PC-9 (cell line): Measurements from ENCODE around the gene ADGRV1. TPM values are rescaled to one million over a fixed set of nuclear protein-coding genes. Genes with fewer than 3 reads are reported as not detected.

ENCODE experiments used
- BruUV-seq: library from RNA; stranded (reverse); fragments of 400-500 nt; replicated peaks from 2 replicates; lab custom pipeline; 2021; lab: Mats Ljungman, UMichigan
- CTCF ChIA-PET: fragments of 300-600 bp; sonication (Branson Sonifier 250); formaldehyde crosslinking; loops from one replicate; lab custom pipeline; 2022; ENCODE audit warnings: antibody characterized with exemption; lab: Charles Lee
- POLR2A ChIA-PET: fragments of 300-600 bp; sonication (Branson Sonifier 250); formaldehyde crosslinking; loops from one replicate; lab custom pipeline; 2022; ENCODE audit warnings: antibody characterized with exemption; ENCODE audit not compliant: unreplicated experiment; lab: Charles Lee
- DNase-seq, 2 experiments: peaks; one replicate each; pipeline versions ENCODE4 v3.0.0 to v3.0.0-alpha.2; 2015 to 2022; ENCODE audit warnings: mixed read lengths in 1 of 2
- H2AFZ ChIP-seq: fragments of 200-600 bp; sonication (generic); 2 replicates; pipeline ENCODE4 v1.8.1; 2017; ENCODE audit warnings: antibody characterized with exemption
- H3F3A ChIP-seq: fragments of 200-600 bp; sonication (generic); 2 replicates; pipeline ENCODE4 v1.8.1; 2017; ENCODE audit warnings: antibody characterized with exemption, mild to moderate bottlenecking, low read depth; ENCODE audit not compliant: insufficient read depth
- H3K27ac ChIP-seq: fragments of 200-600 bp; sonication (generic); 2 replicates; pipeline ENCODE4 v1.6.1; 2016; ENCODE audit warnings: mixed run types
- H3K27me3 ChIP-seq: fragments of 200-600 bp; sonication (generic); 2 replicates; pipeline ENCODE4 v1.6.1; 2016; ENCODE audit warnings: low read depth, mixed run types; ENCODE audit not compliant: insufficient read depth
- H3K36me3 ChIP-seq: fragments of 200-600 bp; sonication (generic); 2 replicates; pipeline ENCODE4 v1.6.1; 2016; ENCODE audit warnings: low read depth, mixed run types
- H3K4me1 ChIP-seq: fragments of 200-600 bp; sonication (generic); replicated peaks from 2 replicates; pipeline ENCODE4 v1.6.1; 2016; ENCODE audit warnings: mixed run types; ENCODE audit not compliant: insufficient read depth
- H3K4me2 ChIP-seq: fragments of 200-600 bp; sonication (generic); 2 replicates; pipeline ENCODE4 v1.6.1; 2017; ENCODE audit warnings: mixed run types
- H3K4me3 ChIP-seq: fragments of 200-600 bp; sonication (generic); 2 replicates; pipeline ENCODE4 v1.6.1; 2016; ENCODE audit warnings: mixed run types
- H3K79me2 ChIP-seq: fragments of 200-600 bp; sonication (generic); 2 replicates; pipeline ENCODE4 v1.6.1; 2017; ENCODE audit warnings: low read depth, mixed run types
- H3K9me2 ChIP-seq: fragments of 200-600 bp; sonication (generic); 2 replicates; pipeline ENCODE4 v1.8.1; 2017; ENCODE audit warnings: mild to moderate bottlenecking; ENCODE audit not compliant: insufficient read depth
- H3K9me3 ChIP-seq: fragments of 200-600 bp; sonication (generic); 2 replicates; pipeline ENCODE4 v1.8.1; 2016; ENCODE audit warnings: low read depth; ENCODE audit not compliant: insufficient read depth
- H4K20me1 ChIP-seq: fragments of 200-600 bp; sonication (generic); 2 replicates; pipeline ENCODE4 v1.8.1; 2017; ENCODE audit not compliant: insufficient read depth
- CTCF ChIP-seq: fragments of 200-600 bp; sonication (generic); conservative IDR thresholded peaks from 2 replicates; pipeline ENCODE4 v1.6.1; 2017; ENCODE audit warnings: mixed run types, antibody characterized with exemption, mild to moderate bottlenecking, moderate library complexity
- EZH2 ChIP-seq: fragments of 200-600 bp; sonication (generic); IDR thresholded peaks from 2 replicates; pipeline ENCODE4 v1.8.0; 2017; ENCODE audit warnings: antibody characterized with exemption, low read depth
- intact Hi-C: fragments of 100-400 bp; cut with micrococcal nuclease; formaldehyde crosslinking; loops from one replicate; pipeline ENCODE4 v1.10.0; 2022; ENCODE audit not compliant: unreplicated experiment
- total RNA-seq: library from RNA; stranded (reverse); gene quantifications from 2 replicates; pipeline ENCODE4 v1.2.3, GENCODE V29; 2021

The ADGRV1 gene
- total RNA-seq, 1 experiment from 2014 or later, result 1.0 TPM

- Histone ChIP-seq H3K4me1 (no peaks in the 10 kb centered on the region), H4K20me1 (no peaks in the 10 kb centered on the region), H3K4me2 (no peak overlapping the region), H3K9me2 (no peaks in the 10 kb centered on the region), H3K9me3 (no peaks in the 10 kb centered on the region), H3K79me2 (no peaks in the 10 kb centered on the region), H2AFZ (no peak overlapping the region), H3K27me3 (no peaks in the 10 kb centered on the region), H3F3A (no peaks in the 10 kb centered on the region), H3K4me3 (no peak overlapping the region), H3K27ac (no peak overlapping the region), H3K36me3 (no peaks in the 10 kb centered on the region)
- DNase-seq, result no peak
- POLR2A ChIA-PET, result no interaction called here
- no TSS peak for BruUV-seq
- TF ChIP-seq EZH2 (no peak), CTCF (no peak)
- intact Hi-C loops, result no loop called here
- CTCF ChIA-PET, result no interaction called here
Measured at GRCh38 chr5:90777959-90778358, 219.4 kb downstream of the ADGRV1 start.

GRCh38 chr5:90783460-90784333, 225.1 kb downstream of the ADGRV1 start:
- H3K9me2 ChIP-seq, result no peaks in the 10 kb centered on the region
- no peaks in the 10 kb centered on the region for H3K27me3 ChIP-seq
- no peaks in the 10 kb centered on the region for H3F3A ChIP-seq
- no peaks in the 10 kb centered on the region for H3K79me2 ChIP-seq
- ChIA-PET CTCF (interaction anchor here (0.5 to 1.1 kb wide), 3 partner anchors 344 to 492 kb away, joined by 3 to 4 read pairs (median 3); no protein-coding TSS in a partner anchor), POLR2A (no interaction called here)
- no peak overlapping the region for H2AFZ ChIP-seq
- H3K9me3 ChIP-seq, result no peaks in the 10 kb centered on the region
- no peak for TF ChIP-seq EZH2
- TF ChIP-seq CTCF, result peak; percentile 94
- no TSS peak for BruUV-seq
- intact Hi-C loops, result loop anchor here (1.0 to 5.0 kb wide), 5 partner anchors 74 to 519 kb away; no protein-coding TSS in a partner anchor
- H3K27ac ChIP-seq, result no peak overlapping the region
- no peaks in the 10 kb centered on the region for H3K4me1 ChIP-seq
- no peak overlapping the region for H3K4me2 ChIP-seq
- H4K20me1 ChIP-seq, result no peaks in the 10 kb centered on the region
- H3K36me3 ChIP-seq, result no peaks in the 10 kb centered on the region
- no peak overlapping the region for H3K4me3 ChIP-seq
- DNase-seq, result peak in 1 of 2 experiments; percentile 61

GRCh38 chr5:90786756-90787155, 228.2 kb downstream of the ADGRV1 start:
- no TSS peak for BruUV-seq
- H4K20me1 ChIP-seq, result no peaks in the 10 kb centered on the region

More at GRCh38 chr5:90786756-90787155, 228.2 kb downstream of the ADGRV1 start:
- Histone ChIP-seq H3K4me3 (no peak overlapping the region), H2AFZ (no peak overlapping the region), H3K79me2 (no peaks in the 10 kb centered on the region), H3K4me2 (no peak overlapping the region), H3K27me3 (no peaks in the 10 kb centered on the region), H3K36me3 (no peaks in the 10 kb centered on the region), H3F3A (no peaks in the 10 kb centered on the region), H3K27ac (no peak overlapping the region), H3K9me2 (no peaks in the 10 kb centered on the region), H3K9me3 (no peaks in the 10 kb centered on the region), H3K4me1 (no peaks in the 10 kb centered on the region)
- CTCF ChIA-PET, result no interaction called here
- TF ChIP-seq EZH2 (no peak), CTCF (no peak)
- DNase-seq, result no peak
- intact Hi-C loops, result no loop called here
- POLR2A ChIA-PET, result no interaction called here
